DMS53 (cell line): ENCODE results near the gene BPIFB3.

Source experiments
- DNase-seq: peaks from one replicate; lab custom pipeline; 2025; lab: John Stamatoyannopoulos, UW

BPIFB3 gene

DNA sequence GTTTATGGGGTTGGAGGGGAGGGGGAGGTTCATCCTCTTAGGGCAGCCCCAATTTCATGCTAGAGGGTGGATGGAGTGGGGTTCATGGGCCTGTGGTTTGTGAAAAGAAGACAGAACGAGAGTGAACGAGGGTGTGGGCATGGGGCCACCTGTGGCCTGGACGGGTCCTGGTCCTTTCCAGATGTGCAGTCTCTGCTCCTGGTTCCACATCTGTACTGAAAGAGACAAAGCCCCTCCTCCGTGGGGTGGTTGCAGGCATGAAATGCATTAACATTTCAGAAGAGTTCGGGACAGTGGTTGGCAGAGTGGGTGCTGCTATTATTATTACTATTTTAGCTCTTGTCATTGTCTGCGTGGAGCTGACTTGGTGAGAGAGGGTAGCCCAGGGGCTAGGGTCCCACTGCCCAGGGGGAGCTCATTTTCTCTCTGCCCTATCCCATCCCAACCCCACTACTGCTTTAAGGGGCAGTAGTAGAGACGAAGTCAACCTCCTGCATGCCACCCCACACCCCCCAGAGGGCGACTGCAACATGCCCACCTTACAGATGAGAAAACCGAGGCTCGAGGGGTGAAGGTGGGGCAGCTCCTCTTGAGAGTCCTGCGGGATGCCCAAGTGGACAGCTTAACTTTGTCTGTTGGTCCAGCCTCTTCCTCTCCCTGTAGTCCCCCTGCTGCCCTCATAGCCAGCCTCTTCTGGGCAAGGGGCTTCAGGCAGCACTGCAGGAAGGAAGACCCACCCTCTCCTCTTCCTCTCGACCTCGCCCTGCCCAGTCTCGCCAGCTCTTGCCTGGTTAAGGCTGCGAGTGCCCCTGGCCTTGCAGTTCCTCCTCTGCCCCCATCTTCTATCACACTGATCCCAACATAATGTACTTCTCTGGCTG is 37.8 kb upstream of the BPIFB3 start:
- no peak for DNase-seq

- no peak for DNase-seq
Observed at GRCh38 chr20:33016581-33017109, 37.1 kb upstream of the BPIFB3 start.

GRCh38 chr20:33017542-33017941 is 36.2 kb upstream of the BPIFB3 start:
- no peak for DNase-seq

DNA sequence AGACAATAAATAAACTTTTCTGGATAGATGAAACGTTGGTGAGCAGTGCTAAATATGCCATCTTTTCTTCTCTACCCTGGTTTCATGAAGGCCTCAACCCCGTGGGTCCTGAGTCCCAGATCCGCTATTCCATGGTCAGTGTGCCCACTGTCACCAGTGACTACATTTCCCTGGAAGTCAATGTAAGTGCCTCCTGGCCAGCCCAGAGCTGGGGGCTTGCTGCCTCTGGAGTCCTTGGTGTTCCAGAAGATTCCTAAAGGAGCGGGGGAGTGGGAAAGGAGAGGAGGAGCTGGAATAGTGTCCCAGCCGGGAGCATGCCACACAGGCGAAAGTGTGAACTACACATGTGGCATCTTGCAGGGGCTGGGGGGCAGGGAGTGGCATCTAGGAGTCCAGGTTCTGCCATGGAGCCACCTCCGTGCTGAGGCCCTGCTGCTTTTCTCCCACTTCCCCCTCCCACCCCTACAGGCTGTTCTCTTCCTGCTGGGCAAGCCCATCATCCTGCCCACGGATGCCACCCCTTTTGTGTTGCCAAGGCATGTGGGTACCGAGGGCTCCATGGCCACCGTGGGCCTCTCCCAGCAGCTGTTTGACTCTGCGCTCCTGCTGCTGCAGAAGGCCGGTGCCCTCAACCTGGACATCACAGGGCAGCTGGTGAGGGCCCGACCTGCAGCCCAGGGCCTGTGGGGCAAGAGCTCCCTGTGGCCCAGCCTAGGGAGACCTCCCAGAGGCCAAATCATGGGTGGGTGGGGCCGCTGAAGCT is 35.4 kb upstream of the BPIFB3 start:
- no peak for DNase-seq

DNA sequence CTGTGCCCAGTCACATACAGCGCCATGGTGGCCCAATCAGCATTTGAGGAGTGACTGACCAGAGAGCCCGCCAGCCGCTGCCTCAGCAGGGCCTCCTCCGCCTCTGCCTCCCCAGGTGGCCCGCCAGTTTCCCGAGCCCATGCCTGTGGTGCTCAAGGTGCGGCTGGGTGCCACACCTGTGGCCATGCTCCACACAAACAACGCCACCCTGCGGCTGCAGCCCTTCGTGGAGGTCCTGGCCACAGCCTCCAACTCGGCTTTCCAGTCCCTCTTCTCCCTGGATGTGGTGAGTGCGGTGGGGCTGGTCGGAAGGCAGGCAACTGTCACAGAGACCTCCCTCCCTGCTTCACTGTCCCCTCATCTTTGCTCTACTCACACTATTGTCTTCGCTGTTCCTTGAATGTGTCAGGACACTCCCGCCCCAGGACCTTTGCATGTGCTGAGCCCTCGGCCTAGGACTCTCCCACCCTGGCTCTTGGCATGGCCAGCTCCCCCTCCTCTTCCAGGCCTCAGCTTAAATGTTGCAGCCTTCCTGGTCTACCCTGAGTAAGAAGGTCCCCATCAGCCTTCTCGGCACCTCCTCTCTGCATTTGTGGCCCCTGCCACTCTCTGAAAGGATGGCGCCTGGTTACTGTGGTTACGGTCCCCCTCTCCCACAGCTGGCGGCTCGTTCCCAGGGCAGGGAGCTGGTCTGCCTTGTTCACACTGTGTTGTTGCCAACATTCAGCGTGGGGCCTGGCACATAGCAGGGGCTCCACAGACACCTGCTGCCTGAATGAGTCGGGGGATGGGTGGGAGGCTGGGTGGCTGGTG is 34.0 kb upstream of the BPIFB3 start:
- no peak for DNase-seq

DNA sequence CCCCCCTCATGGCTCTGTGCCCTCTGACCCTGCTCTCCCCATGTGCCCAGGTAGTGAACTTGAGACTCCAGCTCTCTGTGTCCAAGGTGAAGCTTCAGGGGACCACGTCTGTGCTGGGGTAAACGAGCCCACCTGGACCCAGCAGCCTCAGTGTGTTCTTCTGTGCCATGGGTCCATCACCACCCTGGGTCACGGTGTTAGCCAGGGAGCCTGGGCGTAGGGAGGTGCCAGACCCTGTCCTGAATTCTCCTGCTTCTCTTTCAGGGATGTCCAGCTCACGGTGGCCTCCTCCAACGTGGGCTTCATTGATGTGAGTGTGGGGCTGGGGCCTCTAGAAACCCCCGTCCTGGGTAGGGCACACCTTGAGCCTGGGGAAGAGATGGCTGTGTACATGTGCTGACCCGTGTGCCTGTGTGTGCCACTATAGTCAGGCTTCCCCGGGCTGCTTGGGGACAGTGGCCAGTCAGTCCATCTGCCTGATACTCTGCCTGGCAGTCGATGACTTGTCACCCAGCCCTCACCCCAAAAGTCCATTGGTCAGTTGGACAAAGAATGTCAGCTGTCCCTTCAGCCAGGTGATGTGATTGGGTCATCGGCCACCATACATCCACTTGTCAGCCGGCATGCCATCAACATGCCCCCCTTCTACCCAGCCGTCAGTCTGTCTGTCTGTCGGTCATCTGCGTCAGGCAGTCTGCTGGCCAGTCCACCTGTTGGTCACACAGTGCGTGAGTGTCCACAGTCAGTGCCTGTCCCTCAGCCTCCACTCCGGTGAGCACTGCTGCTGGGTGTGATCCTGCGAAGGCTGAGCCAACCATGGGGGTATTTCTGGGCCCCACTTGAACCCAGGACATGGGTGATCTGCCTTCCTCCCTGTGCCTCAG is 33.2 kb upstream of the BPIFB3 start:
- no peak for DNase-seq

GRCh38 chr20:33021879-33022278 is 31.8 kb upstream of the BPIFB3 start:
- DNase-seq = no peak

DNA sequence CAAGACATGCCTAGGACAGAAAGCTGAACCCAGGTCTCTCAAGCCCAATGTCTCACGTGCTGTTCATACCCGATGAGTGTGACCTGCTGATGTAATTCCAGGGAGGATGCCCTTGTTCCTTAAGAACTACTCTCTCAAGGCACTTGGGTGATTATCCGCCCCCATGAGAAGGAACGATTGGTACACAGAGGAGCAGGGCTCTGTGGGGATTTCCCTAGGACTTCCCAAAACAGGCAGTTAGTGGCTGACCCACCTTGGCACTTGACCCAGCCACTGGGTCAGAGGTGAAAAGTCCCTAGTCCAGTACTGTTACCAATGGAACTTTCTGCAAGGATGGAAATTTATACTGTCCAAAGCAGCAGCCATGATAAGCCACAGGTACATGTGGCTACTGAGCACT is 31.4 kb upstream of the BPIFB3 start:
- no peak for DNase-seq

- DNase-seq = no peak
Observed at GRCh38 chr20:33022694-33023438, 30.8 kb upstream of the BPIFB3 start.

GRCh38 chr20:33023439-33024242 is 30.1 kb upstream of the BPIFB3 start:
- DNase-seq = no peak

GRCh38 chr20:33024243-33024560 is 29.5 kb upstream of the BPIFB3 start:
- no peak for DNase-seq

- DNase-seq = no peak
Observed at GRCh38 chr20:33024609-33025317, 28.9 kb upstream of the BPIFB3 start.

DNA sequence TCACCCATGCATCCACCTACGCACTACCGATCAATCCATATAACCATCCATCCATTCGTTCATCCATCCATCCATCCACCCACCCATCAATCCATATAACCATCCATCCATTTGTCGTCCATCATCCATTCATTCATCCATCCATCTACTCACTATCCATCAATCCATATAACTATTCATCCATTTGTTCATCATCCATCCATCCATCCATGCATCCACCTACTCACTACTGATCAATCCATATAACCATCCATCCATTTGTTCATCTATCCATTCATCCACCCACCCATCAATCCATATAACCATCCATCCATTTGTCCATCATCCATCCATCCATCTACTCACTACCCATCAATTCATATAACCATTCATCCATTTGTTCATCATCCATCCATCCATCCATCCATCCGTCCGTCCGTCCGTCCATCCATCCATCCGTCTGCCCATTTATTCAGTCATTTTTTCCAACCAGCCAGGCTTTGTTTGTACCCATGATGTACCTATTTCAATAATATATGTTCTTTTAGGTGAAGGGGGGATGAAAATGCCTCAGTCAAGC is 28.3 kb upstream of the BPIFB3 start:
- no peak for DNase-seq

- no peak for DNase-seq
Observed at GRCh38 chr20:33026072-33026778, 27.5 kb upstream of the BPIFB3 start.

- DNase-seq = no peak
Observed at GRCh38 chr20:33026779-33027759, 26.6 kb upstream of the BPIFB3 start.

DNA sequence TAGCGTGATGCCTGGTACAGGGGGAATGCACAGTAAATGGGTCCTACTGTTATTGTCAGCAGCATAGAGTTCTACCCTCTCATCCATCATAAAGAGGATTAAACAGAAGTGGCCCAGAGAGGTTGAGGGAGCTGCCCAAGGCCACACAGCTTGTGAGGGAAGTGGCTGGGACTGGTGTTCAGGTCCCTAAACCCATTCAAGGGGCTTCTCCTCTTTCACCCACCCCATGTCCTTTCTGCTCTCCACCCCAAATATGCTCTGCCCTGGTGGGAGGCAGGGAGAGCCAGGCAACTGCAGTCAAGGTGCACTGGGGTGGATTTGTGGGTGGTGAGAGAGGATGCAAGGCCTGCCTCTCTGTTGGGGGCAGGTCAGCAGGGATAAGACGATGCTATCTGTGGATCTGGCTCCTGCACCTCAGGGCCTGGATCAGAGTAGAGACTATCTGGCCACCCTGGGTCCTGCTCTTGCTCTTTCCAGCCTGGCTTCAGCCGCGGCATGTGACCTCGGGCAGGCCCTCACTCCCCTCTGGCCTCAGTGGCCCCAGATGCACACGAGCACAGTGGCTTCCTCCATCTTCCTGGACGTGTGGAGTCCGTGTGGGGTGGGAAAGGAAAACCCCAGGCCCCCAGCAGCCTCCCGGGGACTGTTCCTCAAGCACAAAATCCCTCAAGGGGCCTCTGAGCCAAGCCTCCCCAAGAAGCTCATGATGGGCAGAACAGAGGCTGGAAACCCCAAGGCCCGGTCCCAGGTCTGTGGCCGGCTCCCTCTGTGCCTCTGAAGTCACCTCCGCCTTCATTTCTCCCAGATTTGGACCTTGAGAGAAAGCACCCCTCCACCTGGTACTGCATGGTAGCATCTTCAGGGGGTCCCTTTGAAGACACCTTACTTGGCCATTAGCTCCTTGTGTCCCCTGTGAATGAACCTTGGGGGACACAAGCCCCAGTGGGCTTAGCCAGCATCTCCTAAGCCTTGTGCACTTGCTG is 25.6 kb upstream of the BPIFB3 start:
- no peak for DNase-seq
